ENCODE data around the gene DCP1B.

- TF ChIP-seq, protein P1, sequence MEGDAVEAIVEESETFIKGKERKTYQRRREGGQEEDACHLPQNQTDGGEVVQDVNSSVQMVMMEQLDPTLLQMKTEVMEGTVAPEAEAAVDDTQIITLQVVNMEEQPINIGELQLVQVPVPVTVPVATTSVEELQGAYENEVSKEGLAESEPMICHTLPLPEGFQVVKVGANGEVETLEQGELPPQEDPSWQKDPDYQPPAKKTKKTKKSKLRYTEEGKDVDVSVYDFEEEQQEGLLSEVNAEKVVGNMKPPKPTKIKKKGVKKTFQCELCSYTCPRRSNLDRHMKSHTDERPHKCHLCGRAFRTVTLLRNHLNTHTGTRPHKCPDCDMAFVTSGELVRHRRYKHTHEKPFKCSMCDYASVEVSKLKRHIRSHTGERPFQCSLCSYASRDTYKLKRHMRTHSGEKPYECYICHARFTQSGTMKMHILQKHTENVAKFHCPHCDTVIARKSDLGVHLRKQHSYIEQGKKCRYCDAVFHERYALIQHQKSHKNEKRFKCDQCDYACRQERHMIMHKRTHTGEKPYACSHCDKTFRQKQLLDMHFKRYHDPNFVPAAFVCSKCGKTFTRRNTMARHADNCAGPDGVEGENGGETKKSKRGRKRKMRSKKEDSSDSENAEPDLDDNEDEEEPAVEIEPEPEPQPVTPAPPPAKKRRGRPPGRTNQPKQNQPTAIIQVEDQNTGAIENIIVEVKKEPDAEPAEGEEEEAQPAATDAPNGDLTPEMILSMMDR (IDR thresholded peaks at IDR 0.05): no peak
- no peak for TF ChIP-seq POLR2AphosphoS5 (IDR thresholded peaks at IDR 0.05)
Measured at GRCh38 chr12:1946296-1946695, 58.0 kb downstream of the DCP1B start.
